ENCODE results near the gene PRR35.

PRR35 gene

DNA sequence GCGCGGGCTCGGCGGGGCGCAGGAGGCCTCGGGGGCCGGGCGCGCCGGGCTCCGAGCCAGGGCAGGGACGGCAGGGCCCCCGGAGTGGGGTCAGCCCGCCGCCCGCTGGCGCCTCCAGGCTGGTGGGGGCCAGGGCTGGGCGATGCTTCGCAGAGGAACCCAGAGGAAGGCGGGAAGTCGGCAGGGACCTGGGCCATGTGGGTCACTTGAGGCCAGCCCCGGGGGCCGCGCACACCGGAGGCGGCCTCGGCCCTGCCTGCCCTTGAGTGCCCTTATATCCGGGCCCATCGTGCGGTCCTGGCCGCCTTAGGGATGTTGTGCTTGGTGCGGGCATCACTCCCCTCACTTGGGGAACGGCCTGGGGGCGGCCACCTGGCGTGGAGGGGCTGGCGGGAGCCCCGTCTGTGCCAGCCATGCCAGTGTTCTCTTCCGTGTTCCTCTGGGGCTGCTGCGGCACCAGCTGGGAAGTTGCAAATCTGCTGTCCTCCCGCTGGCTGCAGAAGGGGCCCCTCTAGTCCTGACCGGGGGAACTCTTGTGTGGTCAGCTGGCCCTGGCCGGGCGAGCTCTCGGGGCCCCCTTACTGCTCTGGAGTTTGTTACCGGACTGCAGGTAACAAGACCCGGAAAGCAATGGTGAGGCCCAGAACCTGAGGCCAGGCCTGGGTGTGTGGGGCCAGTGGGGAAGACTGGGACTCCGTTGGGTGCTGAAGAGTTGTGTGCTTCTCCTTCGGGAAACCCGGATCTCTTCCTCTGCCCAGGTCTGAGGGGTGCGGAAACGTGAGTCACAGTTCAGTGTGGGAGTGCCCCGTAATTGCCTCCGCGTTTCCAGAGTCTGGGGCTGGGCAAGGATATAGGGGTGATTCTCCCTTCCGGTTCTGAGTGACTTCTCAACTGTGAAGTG lies 31.8 kb upstream of the PRR35 start:
- DNase-seq (ENCODE audit: low spot score) = peak; percentile 79

DNA sequence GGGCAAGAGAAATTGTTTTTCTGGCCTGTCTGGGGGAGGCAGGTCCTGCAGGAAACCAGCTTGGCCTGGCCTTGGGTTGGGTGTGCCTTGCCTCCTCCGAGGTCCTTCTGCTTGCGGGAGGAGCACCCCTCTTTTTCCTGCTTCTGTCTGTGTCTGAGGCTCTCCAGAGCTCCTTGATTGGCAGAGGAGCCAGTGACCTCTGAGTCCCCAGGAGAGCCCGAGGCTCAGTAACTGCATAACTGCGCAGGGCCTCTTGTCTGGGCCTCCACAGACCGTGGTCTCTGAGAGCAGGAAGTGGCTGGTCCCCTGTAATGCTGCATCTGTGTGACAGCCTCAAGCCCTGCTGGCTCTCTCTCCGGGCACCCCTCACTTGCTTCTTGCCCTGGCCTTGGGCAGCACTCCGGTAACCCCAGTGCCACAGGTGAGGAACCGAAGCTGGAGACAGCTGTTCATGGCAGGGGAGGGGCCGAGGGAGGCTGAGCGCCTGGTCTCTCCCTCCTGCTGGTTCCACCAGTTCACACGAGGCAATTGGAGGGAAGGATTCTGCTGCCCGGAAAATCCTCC lies 31.1 kb upstream of the PRR35 start:
- no peak for DNase-seq (ENCODE audit: low spot score)

DNA sequence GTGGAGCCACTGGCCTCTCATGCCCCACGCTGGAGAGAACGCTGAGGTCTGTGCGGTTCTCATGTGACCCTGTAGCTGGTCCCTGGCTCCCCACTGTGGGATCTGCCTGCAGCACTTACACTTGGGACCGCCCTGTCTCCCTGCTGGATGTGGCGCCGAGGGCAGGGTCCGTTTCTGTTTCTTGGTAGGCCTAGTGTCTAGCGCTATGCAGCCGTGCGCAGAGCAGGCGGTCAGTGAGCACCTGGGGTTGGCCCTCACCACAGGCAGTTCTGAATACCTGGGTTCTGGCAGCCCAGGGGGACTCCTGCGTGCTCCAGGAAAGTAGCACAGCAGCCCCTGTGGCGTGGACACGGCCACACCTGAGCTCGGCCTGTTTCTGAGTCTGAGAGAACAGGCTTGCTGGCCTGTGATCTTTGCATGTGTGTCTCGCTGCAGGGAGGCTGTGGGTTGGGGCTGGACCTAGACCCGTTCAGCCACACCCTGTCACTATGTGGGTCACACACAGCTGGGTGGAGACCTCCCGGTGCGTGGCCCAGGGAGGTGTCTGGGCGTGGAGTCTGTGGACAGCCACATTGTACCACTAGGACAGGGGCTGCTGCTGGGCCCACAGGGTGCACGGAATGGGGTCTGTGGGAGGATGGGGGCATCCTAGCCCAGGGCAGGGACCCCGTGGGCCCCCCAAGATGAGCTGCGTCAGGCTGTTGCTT lies 29.9 kb upstream of the PRR35 start:
- DNase-seq (ENCODE audit: low spot score) = no peak

DNA sequence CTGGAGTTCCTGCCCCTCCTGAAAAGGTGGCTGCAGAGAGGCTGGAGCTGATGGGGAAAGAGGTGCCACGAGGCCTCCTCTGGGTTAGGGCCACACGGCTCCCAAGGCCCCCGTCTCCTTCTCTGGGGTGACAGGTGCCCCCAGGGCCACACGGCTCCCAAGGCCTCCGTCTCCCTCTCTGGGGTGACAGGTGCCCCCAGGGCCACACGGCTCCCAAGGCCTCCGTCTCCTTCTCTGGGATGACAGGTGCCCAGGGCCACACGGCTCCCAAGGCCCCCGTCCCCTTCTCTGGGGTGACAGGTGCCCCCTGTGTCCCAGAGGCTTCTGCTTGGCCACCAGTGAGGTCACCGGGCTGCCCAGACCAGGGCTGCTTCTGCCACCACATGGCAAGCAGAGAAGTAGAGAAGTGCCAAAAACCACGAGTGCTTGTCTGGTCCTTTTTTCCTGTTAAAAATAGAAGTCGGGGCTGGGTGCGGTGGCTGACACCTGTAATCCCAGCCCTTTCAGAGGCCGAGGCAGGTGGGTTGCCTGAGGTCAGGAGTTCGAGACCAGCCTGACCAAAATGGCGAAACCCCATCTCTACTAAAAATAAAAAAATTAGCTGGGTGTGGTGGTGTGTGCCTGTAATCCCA lies 28.6 kb upstream of the PRR35 start:
- no peak for DNase-seq (ENCODE audit: low spot score)

DNA sequence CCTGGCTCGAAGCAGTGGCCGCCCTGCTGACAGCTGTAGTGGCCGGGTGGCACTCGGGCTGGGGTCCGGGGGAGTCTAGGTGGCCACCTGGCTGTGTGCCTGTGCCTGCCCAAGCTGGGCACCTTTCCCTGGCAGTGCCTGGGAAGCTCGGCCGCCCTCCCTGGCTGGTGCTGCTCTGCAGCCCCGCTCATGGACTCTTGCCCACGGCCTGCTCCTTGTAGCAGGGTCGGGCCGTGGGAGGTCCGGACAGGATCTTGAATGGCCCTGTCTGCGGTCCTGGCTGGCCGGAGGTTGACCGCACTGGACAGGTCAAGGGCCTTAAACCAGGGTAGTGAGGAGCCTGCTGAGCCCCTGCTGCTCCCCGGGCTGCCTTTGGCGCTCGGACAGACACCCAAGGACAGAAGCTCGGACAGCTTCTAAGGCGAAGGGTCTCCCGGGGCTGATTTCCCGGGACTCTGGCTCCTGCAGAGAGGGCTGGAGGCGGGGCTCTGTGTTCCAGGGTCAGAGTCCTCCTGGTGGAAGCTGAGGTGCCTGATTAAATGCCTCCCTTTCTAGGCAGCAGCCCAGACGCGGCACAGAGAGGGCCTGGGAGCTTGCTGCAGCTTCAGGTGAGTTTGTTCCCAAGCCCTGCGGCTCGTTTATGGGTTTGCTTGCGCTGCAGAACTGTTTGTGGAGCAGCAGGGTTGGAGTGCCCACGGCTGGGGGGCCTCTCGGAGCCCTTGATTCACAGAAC lies 26.6 kb upstream of the PRR35 start:
- peak; percentile 28 for DNase-seq (ENCODE audit: low spot score)

DNA sequence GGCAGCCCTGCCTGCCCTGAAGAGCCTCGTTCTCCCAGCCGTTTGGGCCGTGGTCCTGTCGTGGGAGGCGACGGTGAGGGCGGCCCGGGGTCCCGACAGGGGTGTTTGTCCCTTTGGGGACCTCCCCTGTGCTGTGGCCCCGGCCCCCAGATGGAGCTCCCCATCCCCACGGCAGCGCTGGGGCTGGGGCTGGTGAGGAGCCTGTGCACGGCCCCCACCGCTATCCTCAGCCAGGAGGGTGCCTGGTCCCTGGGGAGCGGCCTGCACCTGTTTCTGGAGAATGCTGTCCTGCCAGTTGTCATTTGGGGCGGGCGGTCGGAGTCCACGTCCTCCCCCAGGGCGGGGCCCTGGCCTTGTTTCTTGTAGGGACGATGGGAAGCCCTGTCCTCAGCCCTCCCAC lies 26.1 kb upstream of the PRR35 start:
- no peak for DNase-seq (ENCODE audit: low spot score)

DNA sequence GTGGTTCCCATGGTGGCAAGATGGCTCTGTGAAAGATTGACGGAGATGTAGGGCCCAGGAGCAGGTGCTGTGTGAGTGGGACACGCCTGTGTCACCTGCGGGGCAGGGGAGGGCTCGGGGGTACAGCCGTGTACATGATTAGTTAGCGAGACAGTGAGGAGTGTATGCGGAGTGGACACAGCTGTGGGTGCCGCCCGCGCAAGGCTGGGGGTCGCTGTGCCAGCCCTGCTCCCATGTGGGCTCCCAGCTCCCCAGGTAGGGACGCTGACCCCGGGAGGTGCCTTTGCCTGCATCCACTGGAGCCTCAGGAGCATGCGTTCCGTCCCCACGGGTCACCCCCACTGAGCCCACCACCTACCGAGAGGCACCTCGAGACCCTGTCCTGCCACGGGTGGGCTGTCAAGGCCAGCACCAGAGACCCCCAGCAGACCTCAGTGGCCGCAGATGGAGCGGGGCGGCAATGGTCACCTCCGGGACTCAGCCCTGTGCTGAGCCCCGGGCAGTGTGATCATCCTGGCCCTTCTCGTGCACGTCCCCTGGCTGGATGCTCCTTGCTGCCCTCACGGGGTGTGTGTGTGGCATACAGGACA lies 25.2 kb upstream of the PRR35 start:
- no peak for DNase-seq (ENCODE audit: low spot score)

DNA sequence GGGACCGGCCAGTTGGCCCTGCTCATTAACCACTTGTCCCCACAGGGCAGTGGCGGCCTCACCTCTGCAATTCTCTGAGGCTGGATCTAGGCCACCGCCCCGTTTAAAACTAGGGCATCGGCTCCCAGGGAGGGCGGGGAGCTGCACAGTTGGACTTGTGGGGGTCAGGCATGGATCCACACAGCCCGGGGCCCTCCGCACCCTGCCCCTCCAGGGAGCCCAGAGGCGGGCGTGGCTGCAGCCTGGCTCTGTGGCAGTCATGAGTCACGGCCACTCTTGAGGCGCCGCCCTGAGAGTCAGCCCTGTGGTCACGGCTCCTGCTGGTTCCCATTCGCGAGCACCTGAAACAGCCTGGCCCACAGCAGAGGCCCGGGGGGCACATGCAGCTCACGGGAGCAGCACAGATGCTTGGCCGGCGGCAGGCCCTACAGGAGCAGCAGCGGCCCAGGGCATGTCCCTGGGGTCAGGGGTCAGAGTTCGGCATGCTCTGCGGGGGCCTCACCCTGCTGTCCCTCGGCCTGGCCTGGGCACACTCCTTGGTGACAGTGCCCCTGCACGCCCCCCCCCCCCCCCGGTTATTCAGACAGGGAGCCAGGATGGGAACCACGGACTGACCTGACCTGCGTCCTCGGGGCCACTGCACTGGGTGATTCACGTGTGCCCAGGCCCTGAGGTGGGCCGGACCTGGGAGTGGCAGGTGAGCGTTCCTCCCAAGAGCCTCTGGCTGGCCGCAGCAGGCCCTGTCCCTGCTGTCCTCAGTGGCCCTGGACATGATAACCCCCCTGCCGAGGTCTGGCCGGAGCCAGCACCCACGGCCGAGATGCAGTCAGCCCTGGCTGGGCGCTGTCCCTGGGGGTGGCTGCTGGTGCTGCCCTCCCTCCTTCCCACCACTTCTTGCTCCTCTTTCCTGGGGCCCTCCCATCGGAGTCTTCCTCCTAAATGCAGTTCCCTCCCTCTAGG lies 24.5 kb upstream of the PRR35 start:
- peak; percentile 80 for DNase-seq (ENCODE audit: low spot score)

DNA sequence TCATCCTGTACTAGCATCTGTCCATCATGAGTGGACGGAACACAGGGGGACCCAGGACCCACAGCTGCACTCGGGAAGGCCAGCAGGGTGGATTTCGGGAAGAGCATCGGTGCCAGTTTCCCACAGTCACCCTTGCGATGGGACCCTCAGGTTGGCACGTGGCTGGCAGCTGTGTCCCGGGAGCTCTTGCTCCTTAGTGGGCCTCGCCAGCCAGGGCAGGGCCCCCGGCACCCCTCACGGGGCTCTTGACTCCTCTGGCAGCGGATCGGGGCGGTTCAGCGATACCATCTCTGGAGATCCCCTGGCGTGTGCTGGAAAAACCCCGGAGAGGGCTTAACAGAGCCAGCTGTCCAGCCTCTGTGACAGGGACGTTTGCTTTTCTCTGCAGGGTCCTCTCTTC lies 23.4 kb upstream of the PRR35 start:
- DNase-seq (ENCODE audit: low spot score) = no peak

DNA sequence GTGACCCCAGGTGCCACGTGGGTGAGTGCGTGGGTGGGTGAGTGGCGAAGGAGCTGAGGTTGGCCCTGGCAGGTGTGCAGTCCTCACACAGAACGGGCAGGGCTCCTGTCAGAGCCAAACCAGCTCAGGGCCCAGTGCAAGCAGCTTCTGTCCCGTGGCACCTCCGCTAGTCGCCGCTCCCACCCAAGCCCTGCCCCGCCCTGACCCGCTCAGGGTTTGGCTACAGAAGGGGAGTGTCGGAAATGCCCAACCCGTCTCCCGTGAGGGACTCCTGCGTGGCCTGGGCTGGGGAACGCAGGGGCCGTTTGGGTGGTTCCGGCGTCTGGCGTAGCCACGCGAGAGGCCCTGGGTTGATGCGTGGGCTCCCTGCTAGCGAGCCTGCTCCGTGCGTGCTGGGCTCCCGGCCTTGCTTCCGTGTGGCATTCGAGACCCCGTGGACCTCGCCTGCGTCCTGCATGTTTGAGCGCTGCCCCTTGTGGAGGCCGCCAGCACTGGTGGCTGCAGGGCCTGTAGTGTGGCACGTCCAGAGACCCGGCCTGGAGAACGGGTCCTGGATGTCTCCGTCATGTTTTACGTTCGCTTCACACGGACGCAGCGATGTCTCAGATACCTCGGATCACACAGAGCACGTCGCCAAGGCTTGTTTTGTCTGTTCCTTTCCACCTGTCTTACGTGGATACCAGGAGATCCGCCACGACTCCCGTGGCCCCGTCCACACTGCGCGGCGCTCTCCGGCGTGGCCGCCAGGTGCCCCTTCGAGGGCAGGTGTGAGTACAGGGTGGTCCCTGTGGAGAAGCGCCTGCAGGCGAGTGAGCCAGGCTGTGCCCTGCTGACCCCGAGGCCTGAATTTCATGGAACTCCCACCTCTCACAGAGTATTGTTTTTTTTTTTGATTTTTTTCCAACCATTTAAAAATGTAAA lies 22.5 kb upstream of the PRR35 start:
- no peak for DNase-seq (ENCODE audit: low spot score)

DNA sequence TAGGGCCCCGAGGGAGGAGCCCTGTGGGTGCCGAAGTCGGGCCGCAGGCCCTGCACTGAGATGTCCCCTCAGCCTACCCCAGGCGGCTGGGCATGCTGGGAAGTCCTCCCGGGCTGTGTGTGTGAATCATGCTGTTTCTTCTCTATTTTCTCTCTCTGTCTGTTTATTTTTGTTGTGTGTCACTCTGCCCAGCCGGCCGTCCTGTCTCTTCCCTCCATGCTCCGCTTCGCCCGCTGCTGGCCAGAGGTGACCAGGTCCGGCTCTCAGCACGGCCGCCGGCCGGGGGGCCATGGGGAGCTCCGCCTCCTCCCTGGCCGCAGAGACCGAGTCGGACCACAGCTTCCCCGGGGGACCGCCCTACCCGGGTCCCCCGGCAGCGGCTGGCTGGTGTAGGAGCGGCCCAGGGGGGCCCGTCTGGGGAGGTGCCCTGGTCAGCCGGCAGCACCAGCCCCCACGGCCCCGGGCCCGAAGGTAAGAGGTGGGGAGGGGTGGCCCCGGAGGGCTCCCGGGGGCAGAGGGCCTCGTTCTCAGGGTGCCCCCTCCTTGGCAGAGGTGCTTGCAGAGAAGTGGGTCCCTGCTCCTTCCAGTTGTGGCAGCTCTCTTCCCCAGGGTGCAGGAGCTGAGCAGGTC lies 20.2 kb upstream of the PRR35 start:
- DNase-seq (ENCODE audit: low spot score) = no peak

DNA sequence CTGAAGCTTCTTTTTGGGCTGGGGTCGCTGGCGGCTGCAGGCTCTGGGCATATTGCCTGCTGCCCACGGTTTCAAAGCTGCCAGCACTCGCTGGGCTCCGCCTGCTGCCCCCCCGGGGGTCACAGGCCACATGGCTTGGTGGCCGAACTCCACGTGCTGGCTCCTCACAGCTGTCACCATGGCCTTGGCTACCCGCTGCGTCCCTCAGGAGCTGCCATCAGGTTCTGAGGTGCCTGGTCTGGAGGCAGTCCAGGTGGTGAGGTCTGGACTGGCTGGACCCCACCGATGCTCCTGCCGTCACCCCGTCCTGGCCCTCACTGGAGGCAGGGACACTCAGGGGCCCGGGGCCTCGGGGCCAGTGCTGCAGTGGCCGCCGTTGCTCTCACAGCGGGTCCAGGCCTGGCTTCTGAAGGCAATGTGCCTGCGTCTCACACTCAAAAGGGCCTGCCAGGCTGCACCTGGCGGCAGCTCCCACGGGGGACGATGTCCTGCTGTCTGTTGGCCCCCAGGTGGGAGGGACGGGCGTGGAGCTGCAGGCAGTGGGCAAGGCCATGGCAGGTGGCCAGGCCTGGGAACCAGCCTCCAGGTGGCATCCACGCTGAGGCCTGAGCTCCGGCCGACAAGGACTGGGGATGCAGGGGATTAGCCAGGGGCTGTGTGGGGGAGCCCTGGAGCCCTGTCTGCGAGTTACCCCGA lies 19.4 kb upstream of the PRR35 start:
- no peak for DNase-seq (ENCODE audit: low spot score)

DNA sequence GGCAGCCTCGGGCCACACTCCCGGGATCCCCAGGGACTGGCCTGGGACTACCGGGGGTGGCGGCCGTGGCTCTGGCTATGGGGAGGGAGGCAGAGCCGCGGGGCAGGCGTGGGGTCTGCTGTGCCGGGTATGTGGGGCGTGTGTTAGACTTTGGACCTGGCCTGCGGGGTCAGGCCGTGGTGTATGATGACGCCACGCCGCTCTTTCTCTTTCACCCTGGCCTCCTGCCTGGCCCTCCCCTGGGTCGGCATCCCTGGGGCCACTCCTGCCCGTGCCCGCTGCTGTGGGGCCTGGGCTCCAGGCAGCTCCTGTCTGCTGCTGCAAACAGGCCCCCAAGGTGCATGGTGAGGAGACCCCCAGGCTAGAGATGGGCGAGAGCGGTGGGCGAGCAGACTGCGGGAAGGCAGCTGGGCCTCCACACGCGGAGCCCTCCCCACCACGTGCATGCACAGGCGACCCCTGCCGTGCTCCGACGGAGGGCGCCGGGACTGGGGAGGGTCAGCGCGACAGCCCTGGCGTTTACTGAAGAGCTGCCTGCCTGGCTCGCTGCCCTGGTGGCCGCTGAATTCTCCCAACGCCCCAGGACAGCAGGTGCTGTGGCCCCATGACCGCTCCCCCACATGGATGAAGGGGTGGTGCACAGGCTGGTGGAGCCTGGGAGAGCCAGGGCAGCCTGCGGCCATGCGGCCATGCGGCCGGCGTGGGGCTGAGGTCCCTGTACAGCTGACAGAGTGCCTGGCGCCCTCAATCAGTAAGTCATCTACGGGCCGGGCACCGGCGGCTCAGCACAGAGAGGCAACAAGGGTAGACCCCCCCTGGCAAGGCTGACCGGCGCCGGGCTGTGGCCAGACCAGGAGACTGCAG lies 16.7 kb upstream of the PRR35 start:
- DNase-seq (ENCODE audit: low spot score) = no peak

DNA sequence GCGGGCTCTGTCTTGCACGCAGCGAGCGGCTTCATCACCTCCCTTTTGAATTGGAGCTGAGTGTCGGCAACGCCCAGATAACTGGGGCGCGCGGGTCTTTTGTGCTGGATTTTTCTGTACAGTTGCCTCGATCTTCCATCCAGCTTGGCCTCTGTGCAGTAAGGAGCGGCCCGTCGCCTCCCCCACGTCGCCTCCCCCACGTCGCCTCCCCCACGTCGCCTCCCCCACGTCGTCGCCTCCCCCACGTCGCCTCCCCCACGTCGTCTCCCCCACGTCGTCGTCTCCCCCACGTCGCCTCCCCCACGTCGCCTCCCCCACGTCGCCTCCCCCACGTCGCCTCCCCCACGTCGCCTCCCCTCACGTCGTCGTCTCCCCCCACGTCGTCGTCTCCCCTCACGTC lies 15.7 kb upstream of the PRR35 start:
- no peak for DNase-seq (ENCODE audit: low spot score)

DNA sequence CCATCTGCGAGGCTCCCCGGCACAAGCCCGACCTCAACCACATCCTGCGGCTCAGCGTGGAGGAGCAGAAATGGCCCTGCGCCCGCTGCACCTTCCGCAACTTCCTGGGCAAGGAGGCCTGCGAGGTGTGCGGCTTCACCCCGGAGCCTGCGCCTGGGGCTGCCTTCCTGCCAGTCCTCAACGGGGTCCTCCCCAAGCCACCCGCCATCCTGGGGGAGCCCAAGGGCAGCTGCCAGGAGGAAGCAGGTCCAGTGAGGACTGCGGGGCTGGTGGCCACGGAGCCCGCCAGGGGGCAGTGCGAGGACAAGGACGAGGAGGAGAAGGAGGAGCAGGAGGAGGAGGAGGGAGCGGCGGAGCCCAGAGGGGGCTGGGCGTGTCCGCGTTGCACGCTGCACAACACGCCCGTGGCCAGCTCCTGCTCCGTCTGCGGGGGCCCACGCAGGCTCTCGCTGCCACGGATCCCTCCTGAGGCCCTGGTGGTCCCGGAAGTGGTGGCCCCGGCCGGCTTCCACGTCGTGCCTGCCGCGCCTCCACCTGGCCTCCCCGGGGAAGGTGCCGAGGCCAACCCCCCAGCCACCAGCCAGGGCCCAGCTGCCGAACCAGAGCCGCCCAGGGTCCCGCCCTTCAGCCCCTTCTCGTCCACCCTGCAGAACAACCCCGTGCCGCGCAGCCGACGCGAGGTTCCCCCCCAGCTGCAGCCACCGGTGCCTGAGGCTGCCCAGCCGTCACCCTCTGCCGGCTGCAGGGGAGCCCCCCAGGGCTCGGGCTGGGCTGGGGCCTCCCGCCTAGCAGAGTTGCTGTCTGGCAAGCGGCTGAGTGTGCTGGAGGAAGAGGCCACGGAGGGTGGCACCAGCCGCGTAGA lies 13.1 kb upstream of the PRR35 start:
- DNase-seq (ENCODE audit: low spot score) = peak; percentile 48

DNA sequence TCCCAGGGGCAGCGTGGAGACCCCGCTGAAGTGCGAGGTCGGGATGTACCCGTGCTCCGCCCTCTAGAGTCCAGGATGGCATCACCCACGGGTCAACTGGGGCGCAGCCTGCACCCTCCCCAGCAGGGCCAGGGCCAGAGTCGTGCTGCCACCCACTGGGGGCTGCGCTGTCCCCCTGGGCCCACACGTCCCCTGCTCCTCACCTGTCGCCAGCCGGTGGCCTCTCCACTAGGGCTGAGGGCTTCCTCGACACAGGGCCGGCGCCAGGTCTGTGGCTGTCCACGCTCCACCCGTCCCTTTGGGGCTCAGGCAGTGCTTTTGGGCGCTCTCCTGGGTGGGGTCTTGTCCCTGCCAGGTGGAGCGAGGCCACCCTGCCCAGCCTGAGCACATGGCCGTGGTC lies 11.6 kb upstream of the PRR35 start:
- DNase-seq (ENCODE audit: low spot score) = no peak
